ENCODE measurements around the gene PLOD2. TPM values are rescaled to one million over a fixed set of nuclear protein-coding genes. Genes with fewer than 3 reads are reported as not detected.

PLOD2 gene
- total RNA-seq, 1 donor from 2014 or later = 29.2 TPM

DNA sequence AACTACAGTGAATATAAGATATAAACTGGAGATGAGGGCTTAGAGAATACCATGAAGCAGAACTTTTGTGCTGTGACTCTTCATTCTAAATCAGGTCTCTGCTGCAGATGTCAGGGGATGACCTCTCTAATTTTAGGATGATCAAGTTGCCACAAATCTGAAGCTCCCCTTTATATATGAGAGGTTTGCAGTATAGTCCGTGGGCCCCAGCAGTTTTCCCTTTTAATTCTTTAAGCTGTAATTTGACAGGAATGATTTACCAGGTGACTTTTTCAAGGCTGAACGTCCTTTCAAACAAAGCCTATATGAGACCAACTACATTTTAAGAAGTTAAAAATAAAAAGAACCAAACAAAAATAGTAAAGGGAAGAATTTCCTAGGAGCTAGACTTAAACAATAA, 4.9 kb upstream of the PLOD2 start:
- H4K20me1 ChIP-seq (ENCODE audit: low read depth) = no peaks in the 10 kb centered on the region
- no peak overlapping the region for H3K27ac ChIP-seq
- H3K9ac ChIP-seq = no peak overlapping the region
- peaks cover 3% of the 10 kb centered on the region for H3F3A ChIP-seq (ENCODE audit: low read depth)
- no peaks in the 10 kb centered on the region for H3K9me3 ChIP-seq (ENCODE audit: low read depth)
- no peak for DNase-seq (ENCODE audit: low spot score)
- Mint-ChIP-seq H3K27ac (no peak overlapping the region), H3K4me3 (no peak overlapping the region), H3K36me3 (no peaks in the 10 kb centered on the region), H3K27me3 (ENCODE audit: insufficient read depth, low read depth) (peaks cover 2% of the 10 kb centered on the region), H3K4me1 (peaks cover 3% of the 10 kb centered on the region), H3K9me3 (no peaks in the 10 kb centered on the region)
- H3K4me2 ChIP-seq = no peak overlapping the region
- H3K79me2 ChIP-seq (ENCODE audit: low read depth) = no peaks in the 10 kb centered on the region
- no peaks in the 10 kb centered on the region for H3K36me3 ChIP-seq
- no peaks in the 10 kb centered on the region for H3K4me1 ChIP-seq
- H3K27me3 ChIP-seq = peaks cover 20% of the 10 kb centered on the region
- no peak overlapping the region for H2AFZ ChIP-seq (replicated peaks)
- TF ChIP-seq EZH2 (IDR thresholded peaks at IDR 0.05) = no peak
- TF ChIP-seq, protein P1, sequence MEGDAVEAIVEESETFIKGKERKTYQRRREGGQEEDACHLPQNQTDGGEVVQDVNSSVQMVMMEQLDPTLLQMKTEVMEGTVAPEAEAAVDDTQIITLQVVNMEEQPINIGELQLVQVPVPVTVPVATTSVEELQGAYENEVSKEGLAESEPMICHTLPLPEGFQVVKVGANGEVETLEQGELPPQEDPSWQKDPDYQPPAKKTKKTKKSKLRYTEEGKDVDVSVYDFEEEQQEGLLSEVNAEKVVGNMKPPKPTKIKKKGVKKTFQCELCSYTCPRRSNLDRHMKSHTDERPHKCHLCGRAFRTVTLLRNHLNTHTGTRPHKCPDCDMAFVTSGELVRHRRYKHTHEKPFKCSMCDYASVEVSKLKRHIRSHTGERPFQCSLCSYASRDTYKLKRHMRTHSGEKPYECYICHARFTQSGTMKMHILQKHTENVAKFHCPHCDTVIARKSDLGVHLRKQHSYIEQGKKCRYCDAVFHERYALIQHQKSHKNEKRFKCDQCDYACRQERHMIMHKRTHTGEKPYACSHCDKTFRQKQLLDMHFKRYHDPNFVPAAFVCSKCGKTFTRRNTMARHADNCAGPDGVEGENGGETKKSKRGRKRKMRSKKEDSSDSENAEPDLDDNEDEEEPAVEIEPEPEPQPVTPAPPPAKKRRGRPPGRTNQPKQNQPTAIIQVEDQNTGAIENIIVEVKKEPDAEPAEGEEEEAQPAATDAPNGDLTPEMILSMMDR (IDR thresholded peaks at IDR 0.05) = no peak
- no peak for TF ChIP-seq EZH2phosphoT487 (IDR thresholded peaks at IDR 0.05)
- no peak overlapping the region for H3K4me3 ChIP-seq

DNA sequence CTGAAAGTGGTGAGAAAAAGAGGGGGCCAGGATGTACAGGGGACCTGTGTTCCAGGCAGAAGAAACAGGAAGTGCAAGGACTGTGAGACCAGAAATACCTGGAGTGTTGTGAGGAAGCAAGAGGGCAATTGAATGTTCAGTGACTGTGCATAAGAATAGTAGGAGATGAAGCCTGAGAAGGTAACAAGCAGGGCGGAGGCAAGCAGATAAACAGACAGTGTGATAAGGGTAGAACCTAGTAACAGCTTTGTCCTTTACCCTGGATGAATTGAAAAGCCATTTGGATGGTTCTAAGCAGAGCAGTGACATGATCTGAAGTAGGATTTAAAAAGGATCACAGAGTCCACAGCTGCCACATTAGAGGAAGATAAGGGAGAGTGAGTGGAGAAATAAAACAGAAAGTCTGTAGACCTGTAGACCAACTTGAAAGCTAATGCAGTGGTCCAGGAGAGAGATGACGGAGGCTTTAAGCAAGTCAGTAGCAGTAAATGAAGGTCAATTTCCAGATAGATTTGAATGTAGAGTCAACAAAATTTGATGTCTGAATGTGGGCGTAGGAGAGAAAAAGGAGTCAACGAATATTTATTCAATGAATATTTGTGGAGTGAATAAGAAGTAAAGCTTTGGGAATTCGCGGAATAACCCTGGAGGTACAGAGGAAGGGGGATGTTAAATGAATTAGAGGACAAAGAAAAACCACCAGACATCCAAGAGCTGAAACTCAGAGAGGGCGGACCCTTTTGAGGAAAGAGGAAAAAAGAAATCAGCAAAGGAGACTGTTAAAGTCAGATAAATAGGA, 4.2 kb upstream of the PLOD2 start:
- Mint-ChIP-seq H3K36me3 (no peaks in the 10 kb centered on the region), H3K4me1 (peaks cover 3% of the 10 kb centered on the region), H3K27me3 (ENCODE audit: insufficient read depth, low read depth) (peaks cover 2% of the 10 kb centered on the region), H3K27ac (no peak overlapping the region), H3K4me3 (no peak overlapping the region), H3K9me3 (no peaks in the 10 kb centered on the region)
- Histone ChIP-seq H3K36me3 (no peaks in the 10 kb centered on the region), H4K20me1 (ENCODE audit: low read depth) (no peaks in the 10 kb centered on the region), H3K9ac (no peak overlapping the region), H3K4me2 (no peak overlapping the region), H3K27ac (no peak overlapping the region), H3K4me1 (no peaks in the 10 kb centered on the region), H2AFZ (replicated peaks) (no peak overlapping the region), H3K27me3 (peaks cover 24% of the 10 kb centered on the region), H3K9me3 (ENCODE audit: low read depth) (no peaks in the 10 kb centered on the region), H3K79me2 (ENCODE audit: low read depth) (no peaks in the 10 kb centered on the region), H3K4me3 (no peak overlapping the region), H3F3A (ENCODE audit: low read depth) (peaks cover 10% of the 10 kb centered on the region)
- TF ChIP-seq, protein P1 (IDR thresholded peaks at IDR 0.05) = no peak
- TF ChIP-seq EZH2phosphoT487 (IDR thresholded peaks at IDR 0.05) (no peak), EZH2 (IDR thresholded peaks at IDR 0.05) (no peak)
- no peak for DNase-seq (ENCODE audit: low spot score)

DNA sequence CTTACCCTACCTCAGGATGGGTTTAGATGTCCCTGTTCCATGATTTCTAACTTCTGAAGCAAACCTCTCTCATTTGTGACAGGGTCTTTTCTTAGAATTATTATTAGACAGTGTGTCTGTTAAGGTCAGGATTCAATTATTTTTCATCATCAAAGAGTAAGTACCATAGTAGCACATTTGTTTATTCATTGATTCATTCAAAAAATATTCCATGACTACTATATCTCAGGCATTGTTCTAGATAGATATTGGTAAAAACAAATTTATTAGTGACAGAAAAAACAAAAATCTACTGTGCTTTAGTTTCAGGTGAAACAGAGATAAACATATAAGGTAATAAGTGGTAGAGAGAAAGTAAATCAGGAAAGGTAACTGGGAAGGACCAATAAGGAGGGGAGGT, 3.5 kb upstream of the PLOD2 start:
- H3K27me3 Mint-ChIP-seq (ENCODE audit: insufficient read depth, low read depth) = peaks cover 2% of the 10 kb centered on the region
- no peak for DNase-seq (ENCODE audit: low spot score)
- no peaks in the 10 kb centered on the region for H3K9me3 Mint-ChIP-seq
- peaks cover 4% of the 10 kb centered on the region for H3K4me1 ChIP-seq
- no peak overlapping the region for H3K4me3 Mint-ChIP-seq
- H3K4me3 ChIP-seq = no peak overlapping the region
- H3F3A ChIP-seq (ENCODE audit: low read depth) = peaks cover 17% of the 10 kb centered on the region
- H3K9me3 ChIP-seq (ENCODE audit: low read depth) = no peaks in the 10 kb centered on the region
- TF ChIP-seq, protein P1 (IDR thresholded peaks at IDR 0.05) = no peak
- TF ChIP-seq EZH2 (IDR thresholded peaks at IDR 0.05) (no peak), EZH2phosphoT487 (IDR thresholded peaks at IDR 0.05) (no peak)
- H3K36me3 Mint-ChIP-seq = no peaks in the 10 kb centered on the region
- H4K20me1 ChIP-seq (ENCODE audit: low read depth) = no peaks in the 10 kb centered on the region
- H3K27me3 ChIP-seq = peaks cover 24% of the 10 kb centered on the region
- H2AFZ ChIP-seq (replicated peaks) = no peak overlapping the region
- H3K27ac Mint-ChIP-seq = no peak overlapping the region
- no peaks in the 10 kb centered on the region for H3K36me3 ChIP-seq
- no peaks in the 10 kb centered on the region for H3K79me2 ChIP-seq (ENCODE audit: low read depth)
- H3K4me2 ChIP-seq = no peak overlapping the region
- H3K27ac ChIP-seq = no peak overlapping the region
- peaks cover 5% of the 10 kb centered on the region for H3K4me1 Mint-ChIP-seq
- no peak overlapping the region for H3K9ac ChIP-seq
